Stimulated activated naive B cell treated with anti-CD40 and anti-IgM and Interleukin-4, amounts not matched to agents 10 μg/mL and 1 μg/mL and 100 μg/mL, for 72 hours (primary cell): ENCODE results near the gene HMGN3.
"Not testable (repeated sequence)": the region's sequence is repeated elsewhere in the genome, so short reads cannot be mapped to it uniquely, and the experiment has no call there.

Experiments
- ATAC-seq, 2 donors: fragments of 150-1000 bp; cut with Tn5 transposase; replicated peaks; 2 replicates each; pipeline ENCODE4 v1.10.0; 2021; ENCODE audit warnings: moderate library complexity in 1 of 2
- DNase-seq: peaks from one replicate; pipeline ENCODE4 v3.0.0; 2021
- H3K27ac Mint-ChIP-seq: one replicate; pipeline ENCODE4 v1.8.0; 2022; ENCODE audit warnings: mild to moderate bottlenecking, mixed read lengths
- H3K27me3 Mint-ChIP-seq, 2 donors: one replicate each; pipeline ENCODE4 v1.8.0; 2022; ENCODE audit warnings: mixed read lengths in 2 of 2
- H3K36me3 Mint-ChIP-seq, 2 donors: one replicate each; pipeline ENCODE4 v1.8.0; 2022; ENCODE audit warnings: mixed read lengths in 2 of 2, mild to moderate bottlenecking in 1 of 2
- H3K4me1 Mint-ChIP-seq, 2 donors: one replicate each; pipeline ENCODE4 v1.8.0; 2022; ENCODE audit warnings: mixed read lengths in 2 of 2, mild to moderate bottlenecking in 1 of 2
- H3K4me3 Mint-ChIP-seq, 2 donors: one replicate each; pipeline ENCODE4 v1.8.0; 2022; ENCODE audit warnings: mild to moderate bottlenecking in 2 of 2, mixed read lengths in 2 of 2, moderate library complexity in 1 of 2
- H3K9me3 Mint-ChIP-seq, 2 donors: one replicate each; pipeline ENCODE4 v1.8.0; 2022; ENCODE audit warnings: mixed read lengths in 2 of 2, mild to moderate bottlenecking in 1 of 2

Gene HMGN3

GRCh38 chr6:79234150-79235022 lies at the start of gene HMGN3:
Gene HMGN3, minus strand, starts transcription at chr6:79234682.
- H3K36me3 Mint-ChIP-seq: peaks cover 2 to 25% of the 10 kb centered on the region in 2 donors
- no peaks in the 10 kb centered on the region for H3K27me3 Mint-ChIP-seq
- DNase-seq: peak; percentile 96
- peaks cover 17 to 19% of the 10 kb centered on the region in 2 donors for H3K4me1 Mint-ChIP-seq
- H3K4me3 Mint-ChIP-seq: peak within 1 kb of the TSS; percentile 91 to 96
- peak within 1 kb of the TSS; percentile 88 for H3K27ac Mint-ChIP-seq
- peak; percentile 96 for ATAC-seq
- peaks cover 0 to 2% of the 10 kb centered on the region in 2 donors for H3K9me3 Mint-ChIP-seq

GRCh38 chr6:79280756-79281155 lies 46.3 kb upstream of the HMGN3 start:
- peaks cover 0 to 4% of the 10 kb centered on the region in 2 donors for H3K36me3 Mint-ChIP-seq
- no peak overlapping the region for H3K27ac Mint-ChIP-seq
- peaks cover 1 to 6% of the 10 kb centered on the region in 2 donors for H3K27me3 Mint-ChIP-seq
- peaks cover 9 to 18% of the 10 kb centered on the region in 2 donors for H3K9me3 Mint-ChIP-seq
- H3K4me1 Mint-ChIP-seq: peaks cover 0 to 1% of the 10 kb centered on the region in 2 donors
- H3K4me3 Mint-ChIP-seq: no peak overlapping the region
- DNase-seq (no peak), ATAC-seq (no peak)

- Mint-ChIP-seq H3K36me3 (peaks cover 0 to 4% of the 10 kb centered on the region in 2 donors), H3K4me3 (no peak overlapping the region), H3K4me1 (peaks cover 0 to 1% of the 10 kb centered on the region in 2 donors), H3K27ac (no peak overlapping the region), H3K9me3 (peaks cover 9 to 16% of the 10 kb centered on the region in 2 donors), H3K27me3 (peaks cover 0 to 6% of the 10 kb centered on the region in 2 donors)
- ATAC-seq (no peak), DNase-seq (no peak)
These were observed 42.6 kb upstream of the HMGN3 start for GRCh38 chr6:79277109-79277508.

GRCh38 chr6:79269877-79270276 lies 35.4 kb upstream of the HMGN3 start:
- H3K27ac Mint-ChIP-seq: no peak overlapping the region
- no peaks in the 10 kb centered on the region for H3K9me3 Mint-ChIP-seq
- ATAC-seq (peak in 1 of 2 donors; percentile 29), DNase-seq (no peak)
- no peaks in the 10 kb centered on the region for H3K4me1 Mint-ChIP-seq
- H3K36me3 Mint-ChIP-seq: no peaks in the 10 kb centered on the region
- peaks cover 0 to 11% of the 10 kb centered on the region in 2 donors for H3K27me3 Mint-ChIP-seq
- no peak overlapping the region for H3K4me3 Mint-ChIP-seq

- Mint-ChIP-seq H3K4me3 (no peak overlapping the region), H3K4me1 (peaks cover 0 to under 1% of the 10 kb centered on the region in 2 donors), H3K27ac (no peak overlapping the region), H3K27me3 (peaks cover 0 to 16% of the 10 kb centered on the region in 2 donors), H3K36me3 (no peaks in the 10 kb centered on the region), H3K9me3 (no peaks in the 10 kb centered on the region)
- DNase-seq: no peak
- ATAC-seq: no peak
These were observed 32.6 kb upstream of the HMGN3 start for GRCh38 chr6:79267128-79267527.

GRCh38 chr6:79266051-79266450 lies 31.6 kb upstream of the HMGN3 start:
- peaks cover 0 to 2% of the 10 kb centered on the region in 2 donors for H3K4me1 Mint-ChIP-seq

GRCh38 chr6:79263359-79263758 lies 28.9 kb upstream of the HMGN3 start:
- peaks cover 15 to 21% of the 10 kb centered on the region in 2 donors for H3K27me3 Mint-ChIP-seq
- no peak overlapping the region for H3K27ac Mint-ChIP-seq
- no peak overlapping the region for H3K4me3 Mint-ChIP-seq
- H3K9me3 Mint-ChIP-seq: peaks cover 14 to 17% of the 10 kb centered on the region in 2 donors
- no peak for DNase-seq
- H3K4me1 Mint-ChIP-seq: peaks cover 0 to 2% of the 10 kb centered on the region in 2 donors
- no peak for ATAC-seq
- peaks cover 0 to 16% of the 10 kb centered on the region in 2 donors for H3K36me3 Mint-ChIP-seq

More at GRCh38 chr6:79266051-79266450, 31.6 kb upstream of the HMGN3 start:
- H3K27me3 Mint-ChIP-seq: peaks cover 6 to 19% of the 10 kb centered on the region in 2 donors
- H3K27ac Mint-ChIP-seq: no peak overlapping the region
- H3K4me3 Mint-ChIP-seq: no peak overlapping the region
- DNase-seq (no peak), ATAC-seq (no peak)
- H3K36me3 Mint-ChIP-seq: peaks cover 0 to 1% of the 10 kb centered on the region in 2 donors
- H3K9me3 Mint-ChIP-seq: peaks cover 0 to under 1% of the 10 kb centered on the region in 2 donors

GRCh38 chr6:79261666-79262065 lies 27.2 kb upstream of the HMGN3 start:
- Mint-ChIP-seq H3K27me3 (peaks cover 15 to 21% of the 10 kb centered on the region in 2 donors), H3K4me3 (no peak overlapping the region), H3K27ac (no peak overlapping the region), H3K9me3 (peaks cover 14 to 17% of the 10 kb centered on the region in 2 donors), H3K36me3 (peaks cover 0 to 16% of the 10 kb centered on the region in 2 donors), H3K4me1 (peaks cover 0 to 2% of the 10 kb centered on the region in 2 donors)
- DNase-seq (no peak), ATAC-seq (no peak)

- H3K27me3 Mint-ChIP-seq: peaks cover 15 to 18% of the 10 kb centered on the region in 2 donors
- H3K27ac Mint-ChIP-seq: no peak overlapping the region
- no peak for DNase-seq
These were observed 26.3 kb upstream of the HMGN3 start for GRCh38 chr6:79260772-79261171.

GRCh38 chr6:79257381-79258205 lies 23.1 kb upstream of the HMGN3 start:
- Mint-ChIP-seq H3K4me3 (no peak overlapping the region), H3K27ac (no peak overlapping the region), H3K27me3 (peaks cover 12 to 15% of the 10 kb centered on the region in 2 donors), H3K9me3 (peaks cover 14 to 21% of the 10 kb centered on the region in 2 donors), H3K36me3 (peaks cover 2 to 25% of the 10 kb centered on the region in 2 donors), H3K4me1 (peaks cover 0 to 2% of the 10 kb centered on the region in 2 donors)
- no peak for DNase-seq
- peak; percentile 27 to 34 for ATAC-seq

More at GRCh38 chr6:79260772-79261171, 26.3 kb upstream of the HMGN3 start:
- H3K4me1 Mint-ChIP-seq: peaks cover 0 to 2% of the 10 kb centered on the region in 2 donors
- peaks cover 0 to 20% of the 10 kb centered on the region in 2 donors for H3K36me3 Mint-ChIP-seq
- ATAC-seq: no peak
- H3K4me3 Mint-ChIP-seq: no peak overlapping the region
- peaks cover 14 to 18% of the 10 kb centered on the region in 2 donors for H3K9me3 Mint-ChIP-seq

GRCh38 chr6:79256770-79257169 lies 22.3 kb upstream of the HMGN3 start:
- peaks cover 12 to 15% of the 10 kb centered on the region in 2 donors for H3K27me3 Mint-ChIP-seq
- not testable (repeated sequence) for H3K27ac Mint-ChIP-seq, ATAC-seq, DNase-seq, H3K4me1 Mint-ChIP-seq, H3K4me3 Mint-ChIP-seq
- H3K9me3 Mint-ChIP-seq: peaks cover 14 to 21% of the 10 kb centered on the region in 2 donors
- peaks cover 2 to 25% of the 10 kb centered on the region in 2 donors for H3K36me3 Mint-ChIP-seq

GRCh38 chr6:79255086-79255485 lies 20.6 kb upstream of the HMGN3 start:
- H3K4me1 Mint-ChIP-seq, H3K4me3 Mint-ChIP-seq, H3K27me3 Mint-ChIP-seq, ATAC-seq, DNase-seq, H3K27ac Mint-ChIP-seq: not testable (repeated sequence)
- peaks cover 2 to 17% of the 10 kb centered on the region in 2 donors for H3K36me3 Mint-ChIP-seq
- H3K9me3 Mint-ChIP-seq: peaks cover 9 to 12% of the 10 kb centered on the region in 2 donors

GRCh38 chr6:79250559-79250958 lies 16.1 kb upstream of the HMGN3 start:
- Mint-ChIP-seq H3K4me1 (peaks cover 11 to 14% of the 10 kb centered on the region in 2 donors), H3K27ac (no peak overlapping the region), H3K4me3 (no peak overlapping the region), H3K27me3 (no peaks in the 10 kb centered on the region), H3K9me3 (peaks cover 0 to 3% of the 10 kb centered on the region in 2 donors), H3K36me3 (peaks cover 2 to 4% of the 10 kb centered on the region in 2 donors)
- DNase-seq (no peak), ATAC-seq (no peak)

- peaks cover 2 to 3% of the 10 kb centered on the region in 2 donors for H3K36me3 Mint-ChIP-seq
- H3K9me3 Mint-ChIP-seq: peaks cover 0 to 2% of the 10 kb centered on the region in 2 donors
- H3K27me3 Mint-ChIP-seq: no peaks in the 10 kb centered on the region
- ATAC-seq (peak; percentile 63 to 84), DNase-seq (no peak)
- H3K4me3 Mint-ChIP-seq: no peak overlapping the region
- H3K4me1 Mint-ChIP-seq: peaks cover 11 to 14% of the 10 kb centered on the region in 2 donors
- H3K27ac Mint-ChIP-seq: no peak overlapping the region
These were observed 15.6 kb upstream of the HMGN3 start for GRCh38 chr6:79250107-79250514.
